Activated CD4-positive, alpha-beta T cell treated with anti-CD3 and anti-CD28 coated beads, Interleukin-2, amount 10 ng/mL, durations not matched to agents 24 days and 14 days (primary cell): Measurements from ENCODE around the gene MYH10. TPM values are rescaled to one million over a fixed set of nuclear protein-coding genes. Genes with fewer than 3 reads are reported as not detected.

ENCODE experiments used
- DNase-seq: peaks from one replicate; pipeline ENCODE4 v3.0.0; 2022
- H3K27ac Mint-ChIP-seq: one replicate; pipeline ENCODE4 v1.8.0; 2022; ENCODE audit warnings: mild to moderate bottlenecking, mixed read lengths
- H3K27me3 Mint-ChIP-seq: one replicate; pipeline ENCODE4 v1.8.0; 2022; ENCODE audit warnings: mixed read lengths
- H3K36me3 Mint-ChIP-seq: one replicate; pipeline ENCODE4 v1.8.0; 2022; ENCODE audit warnings: low read depth, mild to moderate bottlenecking, mixed read lengths
- H3K4me1 Mint-ChIP-seq: one replicate; pipeline ENCODE4 v1.8.0; 2021; ENCODE audit warnings: mixed read lengths
- H3K4me3 Mint-ChIP-seq: one replicate; pipeline ENCODE4 v1.8.0; 2022; ENCODE audit warnings: mild to moderate bottlenecking, moderate library complexity, mixed read lengths
- H3K9me3 Mint-ChIP-seq: one replicate; pipeline ENCODE4 v1.8.0; 2021; ENCODE audit warnings: mixed read lengths
- intact Hi-C: fragments of 100-400 bp; cut with micrococcal nuclease; formaldehyde crosslinking; loops from one replicate; pipeline ENCODE4 v1.15.1; 2023
- total RNA-seq: library from RNA; stranded (reverse); gene quantifications from 2 replicates; pipeline ENCODE4 v1.2.3, GENCODE V29; 2022

The MYH10 gene
- total RNA-seq, 1 donor from 2014 or later = 19.4 TPM

DNA sequence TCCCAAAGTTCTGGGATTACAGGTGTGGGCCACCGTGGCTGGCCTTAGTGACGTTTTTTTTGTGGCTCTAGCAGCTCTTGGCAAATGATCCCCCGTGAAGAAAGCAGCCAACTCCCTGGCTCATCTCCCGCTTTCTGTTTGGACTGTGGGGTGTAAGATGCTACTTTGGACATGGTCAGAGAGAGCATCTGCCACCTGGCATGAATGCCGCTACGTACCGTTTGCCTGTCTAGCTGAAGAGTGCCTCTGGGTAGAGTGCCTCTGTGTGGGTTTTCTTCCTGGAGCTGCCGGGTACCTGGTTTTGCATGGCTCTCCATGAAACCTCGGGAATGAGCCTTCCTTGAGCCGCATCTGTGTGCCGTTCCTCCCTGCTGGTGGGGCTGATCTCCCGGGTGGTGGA, 160.6 kb downstream of the MYH10 start:
- Mint-ChIP-seq H3K4me1 (no peaks in the 10 kb centered on the region), H3K36me3 (peaks cover 40% of the 10 kb centered on the region), H3K27me3 (no peaks in the 10 kb centered on the region), H3K4me3 (no peak overlapping the region), H3K9me3 (no peaks in the 10 kb centered on the region), H3K27ac (no peak overlapping the region)
- intact Hi-C loops = no loop called here
- no peak for DNase-seq

DNA sequence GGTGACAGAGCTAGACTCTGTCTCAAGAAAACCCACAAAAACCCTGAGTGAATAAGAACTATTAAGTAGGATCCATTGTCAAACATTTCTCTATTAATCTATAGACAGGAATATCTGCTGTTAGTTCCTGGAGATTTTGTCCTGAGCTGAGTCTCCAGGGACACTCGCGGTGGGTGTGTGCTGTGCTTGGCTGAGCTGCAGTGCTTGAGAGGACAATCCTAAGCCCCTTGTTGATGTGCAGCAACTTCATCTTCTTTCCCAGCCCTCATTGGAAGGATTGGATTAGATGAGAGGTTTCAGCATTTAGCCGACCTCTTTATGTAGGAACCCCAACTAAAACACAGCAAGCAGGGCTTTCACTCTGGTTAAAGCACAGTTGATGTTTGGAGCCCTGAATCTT, 161.5 kb downstream of the MYH10 start:
- no peak overlapping the region for H3K27ac Mint-ChIP-seq
- no peaks in the 10 kb centered on the region for H3K9me3 Mint-ChIP-seq
- H3K4me3 Mint-ChIP-seq = no peak overlapping the region
- H3K4me1 Mint-ChIP-seq = no peaks in the 10 kb centered on the region
- no peaks in the 10 kb centered on the region for H3K27me3 Mint-ChIP-seq
- DNase-seq = no peak
- intact Hi-C loops = no loop called here
- H3K36me3 Mint-ChIP-seq = peaks cover 39% of the 10 kb centered on the region

DNA sequence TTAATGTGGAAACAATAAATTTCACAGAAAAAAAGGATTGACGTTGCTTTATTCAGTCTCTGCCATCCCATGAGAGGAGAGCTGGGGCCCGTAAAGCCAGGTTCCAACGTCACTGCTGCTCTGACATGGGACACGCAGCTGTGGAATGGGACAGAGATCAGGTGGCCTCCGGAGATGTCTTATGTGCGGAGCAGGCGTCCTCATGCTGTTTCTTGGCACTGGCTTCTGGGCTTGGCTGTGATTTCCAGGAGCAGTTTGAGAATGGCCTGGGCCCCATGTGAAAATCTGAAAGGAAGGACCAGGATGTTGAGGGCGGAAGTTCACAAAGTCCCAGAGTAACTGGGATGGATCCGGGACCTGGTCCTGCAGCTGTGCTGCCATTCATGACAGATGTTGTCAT, 162.4 kb downstream of the MYH10 start:
- Mint-ChIP-seq H3K4me3 (no peak overlapping the region), H3K36me3 (peaks cover 39% of the 10 kb centered on the region), H3K27ac (no peak overlapping the region), H3K4me1 (no peaks in the 10 kb centered on the region), H3K27me3 (no peaks in the 10 kb centered on the region), H3K9me3 (no peaks in the 10 kb centered on the region)
- intact Hi-C loops = no loop called here
- no peak for DNase-seq

DNA sequence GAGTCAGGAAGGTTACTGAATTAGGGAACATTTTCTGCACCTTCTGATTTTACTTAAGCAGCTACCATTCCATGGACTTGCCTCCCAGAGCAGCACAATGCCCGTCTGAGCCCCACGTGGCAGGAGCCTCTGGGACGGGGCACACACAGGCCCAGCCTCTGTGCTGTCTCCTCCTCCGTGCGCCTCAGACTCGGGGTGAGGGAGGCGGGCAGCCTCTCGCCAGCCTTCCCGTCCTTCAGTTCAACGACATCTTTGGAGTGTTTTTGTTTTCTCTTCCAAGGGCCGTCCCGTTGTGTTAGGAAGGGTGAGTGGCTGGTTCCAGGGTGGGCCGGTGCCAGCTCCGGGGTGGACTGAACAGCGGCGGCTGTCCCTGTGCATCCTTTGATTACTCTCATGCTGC, 163.0 kb downstream of the MYH10 start:
- no peak for DNase-seq
- no peak overlapping the region for H3K27ac Mint-ChIP-seq
- no peaks in the 10 kb centered on the region for H3K9me3 Mint-ChIP-seq
- H3K27me3 Mint-ChIP-seq = no peaks in the 10 kb centered on the region
- no peak overlapping the region for H3K4me3 Mint-ChIP-seq
- H3K36me3 Mint-ChIP-seq = peaks cover 36% of the 10 kb centered on the region
- H3K4me1 Mint-ChIP-seq = no peaks in the 10 kb centered on the region
- intact Hi-C loops = no loop called here

DNA sequence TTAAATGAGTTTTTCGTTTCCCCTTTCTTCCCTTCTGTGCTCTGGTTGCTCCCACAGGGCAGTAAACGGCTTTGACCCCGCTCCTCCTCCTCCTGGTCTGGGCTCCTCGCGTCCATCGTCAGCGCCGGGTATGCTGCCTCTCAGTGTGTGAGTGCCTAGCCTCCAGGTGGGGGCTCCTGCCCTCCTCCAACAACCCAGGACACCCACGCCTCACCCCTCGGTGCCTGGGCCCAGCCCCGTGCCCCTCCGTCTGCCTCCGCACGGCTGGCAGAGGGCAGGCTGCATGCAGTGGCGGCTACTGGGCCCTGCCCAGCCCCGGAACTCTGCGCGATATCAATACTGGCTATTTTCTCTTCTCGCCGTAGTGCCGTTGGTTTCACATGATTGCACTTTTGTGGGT, 163.7 kb downstream of the MYH10 start:
- Mint-ChIP-seq H3K4me3 (no peak overlapping the region), H3K4me1 (no peaks in the 10 kb centered on the region), H3K36me3 (peaks cover 36% of the 10 kb centered on the region), H3K27ac (no peak overlapping the region), H3K9me3 (no peaks in the 10 kb centered on the region), H3K27me3 (no peaks in the 10 kb centered on the region)
- DNase-seq = no peak
- intact Hi-C loops = no loop called here

DNA sequence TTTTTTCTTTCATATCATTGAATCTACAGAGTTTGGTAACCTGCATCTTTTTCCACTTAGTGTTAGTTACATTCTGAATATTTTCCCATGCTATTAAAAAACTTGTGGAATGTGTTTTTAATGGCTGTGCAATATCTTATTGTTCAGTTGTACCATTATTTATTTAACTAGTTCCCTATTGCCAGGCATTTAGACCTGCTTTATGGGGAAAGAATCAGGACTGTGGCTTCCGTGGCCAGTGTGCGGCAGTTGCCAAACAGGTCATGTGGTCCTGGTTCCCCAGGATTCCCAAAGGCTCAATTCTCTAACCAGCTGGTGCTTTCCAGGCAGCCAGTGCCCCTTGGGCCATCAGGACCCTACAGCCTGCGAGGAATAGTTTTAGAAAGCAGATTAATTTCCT, 164.1 kb downstream of the MYH10 start:
- Mint-ChIP-seq H3K9me3 (no peaks in the 10 kb centered on the region), H3K4me1 (no peaks in the 10 kb centered on the region), H3K27ac (no peak overlapping the region), H3K36me3 (peaks cover 39% of the 10 kb centered on the region), H3K27me3 (no peaks in the 10 kb centered on the region), H3K4me3 (no peak overlapping the region)
- intact Hi-C loops = no loop called here
- DNase-seq = no peak

DNA sequence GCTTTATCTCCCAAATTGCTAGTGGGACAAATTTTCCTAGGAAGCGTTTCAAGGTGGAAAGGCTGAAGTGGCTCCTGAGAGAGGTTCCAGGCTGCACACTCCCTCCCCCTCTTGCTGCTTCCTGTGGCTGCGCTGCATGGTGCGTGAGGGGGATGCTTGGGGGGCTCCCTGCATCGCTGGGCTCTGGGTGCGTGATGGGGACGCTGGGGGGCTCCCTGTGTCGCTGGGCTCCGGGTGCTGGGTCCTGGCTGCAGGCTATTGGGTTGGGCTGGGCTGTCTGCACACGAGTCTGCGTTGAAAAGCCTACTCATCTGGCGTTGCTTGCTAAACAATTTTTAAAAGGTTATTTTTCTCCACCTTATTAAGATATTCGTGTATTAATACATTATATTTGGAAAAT, 164.8 kb downstream of the MYH10 start:
- Mint-ChIP-seq H3K4me1 (no peaks in the 10 kb centered on the region), H3K27ac (no peak overlapping the region), H3K9me3 (no peaks in the 10 kb centered on the region), H3K27me3 (no peaks in the 10 kb centered on the region), H3K36me3 (peaks cover 38% of the 10 kb centered on the region), H3K4me3 (no peak overlapping the region)
- intact Hi-C loops = no loop called here
- DNase-seq = no peak

DNA sequence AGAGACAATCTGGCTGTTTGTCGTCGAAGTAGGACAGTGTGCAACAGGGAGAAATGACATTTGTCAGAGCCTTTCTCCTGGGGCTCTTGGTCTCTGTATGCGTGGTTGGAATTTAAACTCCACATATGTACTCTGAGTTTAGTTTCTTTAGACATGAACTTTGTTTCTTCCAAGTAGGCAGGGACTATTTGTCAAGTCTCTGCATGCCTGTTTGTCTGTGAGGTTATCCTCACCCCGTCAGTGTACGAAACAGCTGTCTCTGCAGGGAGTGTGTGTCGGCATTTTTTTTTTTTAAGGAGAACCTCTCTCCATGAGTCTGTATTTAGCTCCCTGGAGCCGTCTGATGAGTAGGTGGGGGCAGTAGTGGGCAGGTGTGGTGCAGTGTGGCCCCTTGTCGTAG, 165.2 kb downstream of the MYH10 start:
- intact Hi-C loops = no loop called here
- Mint-ChIP-seq H3K4me3 (no peak overlapping the region), H3K27me3 (no peaks in the 10 kb centered on the region), H3K27ac (no peak overlapping the region), H3K9me3 (no peaks in the 10 kb centered on the region), H3K36me3 (peaks cover 38% of the 10 kb centered on the region), H3K4me1 (no peaks in the 10 kb centered on the region)
- DNase-seq = no peak

DNA sequence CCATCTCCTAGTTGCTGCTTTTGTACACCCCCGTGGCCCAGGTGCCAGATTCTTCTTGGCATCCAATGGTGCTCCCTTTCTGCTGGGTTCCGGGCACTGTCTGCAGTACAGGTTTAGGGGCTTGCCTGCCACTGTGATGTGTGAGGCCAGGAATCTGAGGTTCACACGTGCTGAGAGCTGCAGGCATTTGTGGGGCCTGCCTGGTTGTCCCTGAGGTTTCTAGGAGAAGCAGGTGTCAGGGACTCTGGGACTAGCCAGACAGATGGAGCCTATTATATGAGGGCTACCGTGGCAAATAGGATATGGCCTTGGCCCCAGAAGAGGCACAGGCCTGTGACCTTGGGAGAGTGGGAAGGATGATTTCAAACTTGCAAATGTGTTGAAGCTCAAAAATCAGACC, 165.6 kb downstream of the MYH10 start:
- Mint-ChIP-seq H3K36me3 (peaks cover 39% of the 10 kb centered on the region), H3K4me3 (no peak overlapping the region), H3K9me3 (no peaks in the 10 kb centered on the region), H3K4me1 (no peaks in the 10 kb centered on the region), H3K27me3 (no peaks in the 10 kb centered on the region), H3K27ac (no peak overlapping the region)
- no peak for DNase-seq
- intact Hi-C loops = no loop called here

DNA sequence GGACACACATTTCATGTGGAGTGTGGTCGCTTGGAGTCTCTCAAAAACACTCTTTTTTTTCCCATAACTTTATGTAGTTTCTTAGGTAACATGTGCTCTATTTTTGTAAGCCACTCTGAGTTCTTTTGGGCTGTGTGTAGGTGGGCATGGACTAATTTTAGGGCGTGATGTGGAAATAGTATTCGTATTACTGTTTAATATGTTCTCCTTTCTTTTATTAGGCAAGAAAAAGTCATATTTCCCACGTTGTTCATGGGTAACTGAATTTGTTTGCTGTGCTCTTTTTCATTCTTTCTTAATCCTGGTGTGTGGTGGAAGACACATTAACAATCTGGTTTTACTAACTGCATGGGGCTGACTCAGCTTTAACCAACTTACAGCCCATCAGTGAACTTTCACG, 167.4 kb downstream of the MYH10 start:
- Mint-ChIP-seq H3K27ac (no peak overlapping the region), H3K27me3 (no peaks in the 10 kb centered on the region), H3K36me3 (peaks cover 48% of the 10 kb centered on the region)

DNA sequence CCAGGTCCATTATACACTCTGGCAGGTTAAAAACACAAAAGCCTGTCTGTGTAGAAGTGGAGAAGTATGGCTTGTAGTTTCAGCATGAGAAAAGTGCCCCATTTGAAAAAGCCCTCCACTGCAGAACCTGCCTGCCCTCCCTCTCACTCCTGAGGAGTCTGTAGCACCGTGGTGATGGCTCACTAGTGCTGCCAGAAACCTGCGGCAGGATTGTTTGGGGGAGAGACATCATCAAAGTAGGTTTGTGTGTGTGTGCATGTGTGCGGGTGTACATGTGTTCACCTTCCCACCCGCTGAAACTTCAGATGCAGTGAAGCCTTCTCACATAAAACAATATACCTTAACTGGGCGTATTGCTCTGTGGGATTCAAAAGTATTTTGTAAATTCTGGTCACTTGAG, 168.0 kb downstream of the MYH10 start:
- H3K36me3 Mint-ChIP-seq = peaks cover 45% of the 10 kb centered on the region
- no peaks in the 10 kb centered on the region for H3K27me3 Mint-ChIP-seq
- no peak for DNase-seq
- H3K4me3 Mint-ChIP-seq = no peak overlapping the region
- intact Hi-C loops = no loop called here
- no peaks in the 10 kb centered on the region for H3K9me3 Mint-ChIP-seq
- no peak overlapping the region for H3K27ac Mint-ChIP-seq
- peaks cover 5% of the 10 kb centered on the region for H3K4me1 Mint-ChIP-seq

More for the DNA sequence above, 167.4 kb downstream of the MYH10 start:
- DNase-seq = no peak
- intact Hi-C loops = no loop called here
- no peak overlapping the region for H3K4me3 Mint-ChIP-seq
- H3K9me3 Mint-ChIP-seq = no peaks in the 10 kb centered on the region
- peaks cover 3% of the 10 kb centered on the region for H3K4me1 Mint-ChIP-seq

DNA sequence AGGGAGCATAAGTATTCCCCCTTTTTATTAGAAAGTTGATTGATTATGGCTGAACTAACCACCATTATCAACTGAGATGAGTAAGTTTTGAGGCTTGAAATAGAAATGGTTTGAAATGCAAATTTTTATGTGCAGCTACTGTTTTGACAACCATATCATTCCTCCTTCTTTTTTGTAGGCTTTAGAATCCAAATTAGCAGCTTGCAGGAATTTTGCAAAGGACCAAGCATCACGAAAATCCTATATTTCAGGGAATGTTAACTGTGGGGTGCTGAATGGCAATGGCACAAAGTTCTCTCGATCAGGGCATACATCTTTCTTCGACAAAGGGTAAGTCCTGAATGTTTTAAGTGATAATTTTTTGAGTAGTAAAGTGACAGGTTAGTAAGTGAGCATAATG, 170.7 kb downstream of the MYH10 start:
- Mint-ChIP-seq H3K4me3 (no peak overlapping the region), H3K36me3 (peaks cover 57% of the 10 kb centered on the region), H3K27ac (no peak overlapping the region), H3K27me3 (no peaks in the 10 kb centered on the region), H3K9me3 (no peaks in the 10 kb centered on the region), H3K4me1 (peaks cover 17% of the 10 kb centered on the region)
- DNase-seq = no peak
- intact Hi-C loops = no loop called here

DNA sequence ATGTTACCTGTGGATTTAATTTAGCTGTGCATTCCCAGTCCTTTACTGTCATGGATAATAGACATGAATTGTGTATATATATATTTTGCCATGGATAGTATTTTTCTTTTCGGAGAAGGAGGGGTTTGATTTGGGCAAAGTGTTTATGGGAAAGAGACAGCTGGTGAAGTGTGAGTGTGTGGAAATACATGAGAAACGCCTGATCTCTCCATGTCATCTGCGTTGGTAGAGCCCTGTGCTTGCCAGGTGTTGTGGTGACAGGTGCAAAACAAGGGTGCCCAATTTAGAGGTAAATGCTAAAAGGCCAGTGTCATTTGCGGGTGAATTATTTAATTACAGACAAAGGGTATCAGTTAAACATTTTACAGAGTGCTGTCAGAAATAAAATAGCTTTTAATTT, 171.4 kb downstream of the MYH10 start:
- Mint-ChIP-seq H3K4me1 (peaks cover 17% of the 10 kb centered on the region), H3K4me3 (no peak overlapping the region), H3K27ac (no peak overlapping the region), H3K27me3 (no peaks in the 10 kb centered on the region), H3K9me3 (no peaks in the 10 kb centered on the region), H3K36me3 (peaks cover 57% of the 10 kb centered on the region)
- intact Hi-C loops = no loop called here
- no peak for DNase-seq

DNA sequence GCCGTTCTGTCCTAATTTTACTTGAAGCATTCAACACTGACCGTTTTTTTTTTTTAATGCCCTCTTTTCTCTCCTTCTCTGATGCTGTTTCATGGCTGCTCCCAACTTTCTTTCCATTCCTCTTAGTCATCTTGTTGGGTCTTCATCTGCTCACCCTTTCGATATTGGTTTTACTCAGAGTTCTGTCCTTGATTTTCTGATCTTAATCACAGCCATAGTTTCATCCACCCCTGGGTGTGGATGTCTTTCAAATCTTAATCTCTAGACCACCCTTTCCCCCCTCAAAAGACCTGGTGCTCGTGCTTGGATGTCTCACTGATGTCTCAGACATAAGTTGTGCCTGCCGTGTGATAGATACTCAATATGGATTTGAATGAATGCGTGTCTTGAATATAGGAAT, 172.4 kb downstream of the MYH10 start:
- H3K27me3 Mint-ChIP-seq = no peaks in the 10 kb centered on the region
- no peak for DNase-seq
- H3K4me3 Mint-ChIP-seq = no peak overlapping the region
- intact Hi-C loops = no loop called here
- no peaks in the 10 kb centered on the region for H3K9me3 Mint-ChIP-seq
- H3K27ac Mint-ChIP-seq = peak overlapping the region; percentile 48
- H3K36me3 Mint-ChIP-seq = peaks cover 54% of the 10 kb centered on the region
- H3K4me1 Mint-ChIP-seq = peaks cover 17% of the 10 kb centered on the region

DNA sequence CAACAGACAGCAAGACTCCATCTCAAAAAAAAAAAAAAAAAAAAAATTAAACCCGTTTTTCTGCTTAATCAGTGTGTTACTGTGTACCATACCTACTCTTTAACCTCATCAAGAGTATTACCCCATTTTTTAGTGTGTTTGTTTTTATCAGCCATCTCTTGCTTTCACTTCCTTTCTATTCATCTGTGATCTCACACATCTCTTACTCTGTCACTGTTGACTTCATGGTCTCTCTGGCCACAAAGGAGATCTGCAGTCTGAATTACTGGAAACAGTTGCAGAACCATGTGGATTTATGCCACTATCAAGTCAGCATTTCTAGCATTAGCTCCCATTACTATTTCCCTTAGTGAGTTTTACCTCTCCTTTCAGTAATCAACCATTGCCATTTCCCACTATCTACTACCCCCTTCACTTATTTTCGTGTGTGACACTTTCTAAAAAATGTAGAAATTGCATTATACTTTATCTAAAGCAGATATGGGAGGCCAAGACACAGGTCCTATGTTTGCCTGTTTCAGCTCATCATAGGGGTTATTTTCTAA, 174.8 kb downstream of the MYH10 start:
- peaks cover 66% of the 10 kb centered on the region for H3K36me3 Mint-ChIP-seq
- H3K9me3 Mint-ChIP-seq = no peaks in the 10 kb centered on the region
- DNase-seq = no peak
- H3K4me1 Mint-ChIP-seq = peaks cover 17% of the 10 kb centered on the region
- no peaks in the 10 kb centered on the region for H3K27me3 Mint-ChIP-seq
- intact Hi-C loops = no loop called here
- peak overlapping the region; percentile 3 for H3K27ac Mint-ChIP-seq
- H3K4me3 Mint-ChIP-seq = no peak overlapping the region
